Upper lobe of left lung (tissue), 6 donors: ENCODE results near the gene NFIX. TPM values are rescaled to one million over a fixed set of nuclear protein-coding genes. Genes with fewer than 3 reads are reported as not detected.

ENCODE experiments used
- ATAC-seq, 2 donors: fragments of 200-7000 bp; cut with Tn5 transposase; one replicate each; pipeline ENCODE4 v1.9.1; 2022; ENCODE audit warnings: mild to moderate bottlenecking in 2 of 2, moderate library complexity in 2 of 2; ENCODE audit not compliant: low FRiP score in 2 of 2
- DNase-seq, 2 donors: peaks; one replicate each; pipeline ENCODE4 v3.0.0-alpha.2; 2019 to 2020
- H3K27ac ChIP-seq, 4 donors: fragments of 200-600 bp; sonication (generic); one replicate each; pipeline ENCODE4 v1.5.1; 2016 to 2019
- H3K27me3 ChIP-seq, 4 donors: fragments of 200-600 bp; sonication (generic); one replicate each; pipeline ENCODE4 v1.5.1; 2017 to 2019
- H3K36me3 ChIP-seq, 4 donors: fragments of 200-600 bp; sonication (generic); one replicate each; pipeline ENCODE4 v1.5.1; 2016 to 2019
- H3K4me1 ChIP-seq, 4 donors: fragments of 200-600 bp; sonication (generic); one replicate each; pipeline ENCODE4 v1.5.1; 2018 to 2019
- H3K4me3 ChIP-seq, 4 donors: fragments of 200-600 bp; sonication (generic); one replicate each; pipeline ENCODE4 v1.5.1; 2017 to 2019; ENCODE audit warnings: mild to moderate bottlenecking in 2 of 4, moderate library complexity in 1 of 4
- H3K9me3 ChIP-seq, 4 donors: fragments of 200-600 bp; sonication (generic); one replicate each; pipeline ENCODE4 v1.5.1; 2018 to 2019
- CTCF ChIP-seq, 6 experiments: fragments of 450-650 bp in 4 of 6; fragments of 200-600 bp in 2 of 6; sonication (generic) in 2 of 6; IDR thresholded peaks; one replicate each; pipeline ENCODE4 v1.5.1; 2016 to 2019; ENCODE audit warnings: antibody characterized with exemption in 6 of 6
- EP300 ChIP-seq, 4 donors: sonication (generic); formaldehyde crosslinking; IDR thresholded peaks; one replicate each; pipeline ENCODE4 v1.5.1; 2017; ENCODE audit warnings: antibody characterized with exemption in 4 of 4, control low read depth in 2 of 4
- POLR2A ChIP-seq, 4 donors: fragments of 450-650 bp; IDR thresholded peaks; one replicate each; pipeline ENCODE4 v1.5.1; 2016 to 2017; ENCODE audit warnings: antibody characterized with exemption in 4 of 4, mild to moderate bottlenecking in 2 of 4
- POLR2AphosphoS5 ChIP-seq, 2 donors: sonication (generic); formaldehyde crosslinking; IDR thresholded peaks; one replicate each; pipeline ENCODE4 v1.5.1; 2017; ENCODE audit warnings: antibody characterized with exemption in 2 of 2
- WGBS, 2 donors: methylation state at CpG; one replicate each; pipeline ENCODE4 v1.1.5; 2017 to 2018; 5-methylcytosine and 5-hydroxymethylcytosine counted together
- total RNA-seq, 6 donors: library from RNA; depleted of rRNA in 4 of 6; stranded (reverse); fragments of >200 nt in 4 of 6; gene quantifications; one replicate each; pipeline versions ENCODE4 v1.1.0 to v1.2.1, GENCODE V29; 2016 to 2021
- donor health status: DM: no; HTN: no; CAD: no; lungs with moderate emphysema.
- donor health status: DM: no; HTN: yes; CAD: no; lungs with severe emphysema.

The NFIX gene
- total RNA-seq, 6 donors from 2014 or later = 64.0 to 188 (median 107) TPM

GRCh38 chr19:13022111-13022858, 27.0 kb downstream of the NFIX start:
- Histone ChIP-seq H3K9me3 (no peaks in the 10 kb centered on the region), H3K27me3 (no peaks in the 10 kb centered on the region), H3K36me3 (no peaks in the 10 kb centered on the region), H3K27ac (peak overlapping the region; percentile 85 to 92 (median 88)), H3K4me3 (peak overlapping the region in 3 of 4 donors; percentile 33 to 51 (median 42)), H3K4me1 (peaks cover 83 to 97% (median 86%) of the 10 kb centered on the region in 4 donors)
- WGBS, 2 donors = 8 to 21% methylated on average over 13 to 22 of the region's 22 CpGs
- no peak for TF ChIP-seq POLR2A (IDR thresholded peaks at IDR 0.05)
- no peak for TF ChIP-seq CTCF (IDR thresholded peaks at IDR 0.05)
- TF ChIP-seq EP300 (IDR thresholded peaks at IDR 0.05) = no peak
- TF ChIP-seq POLR2AphosphoS5 (IDR thresholded peaks at IDR 0.05) = no peak
- peak; percentile 18 to 35 for ATAC-seq
- peak in 1 of 2 donors; percentile 82 for DNase-seq

DNA sequence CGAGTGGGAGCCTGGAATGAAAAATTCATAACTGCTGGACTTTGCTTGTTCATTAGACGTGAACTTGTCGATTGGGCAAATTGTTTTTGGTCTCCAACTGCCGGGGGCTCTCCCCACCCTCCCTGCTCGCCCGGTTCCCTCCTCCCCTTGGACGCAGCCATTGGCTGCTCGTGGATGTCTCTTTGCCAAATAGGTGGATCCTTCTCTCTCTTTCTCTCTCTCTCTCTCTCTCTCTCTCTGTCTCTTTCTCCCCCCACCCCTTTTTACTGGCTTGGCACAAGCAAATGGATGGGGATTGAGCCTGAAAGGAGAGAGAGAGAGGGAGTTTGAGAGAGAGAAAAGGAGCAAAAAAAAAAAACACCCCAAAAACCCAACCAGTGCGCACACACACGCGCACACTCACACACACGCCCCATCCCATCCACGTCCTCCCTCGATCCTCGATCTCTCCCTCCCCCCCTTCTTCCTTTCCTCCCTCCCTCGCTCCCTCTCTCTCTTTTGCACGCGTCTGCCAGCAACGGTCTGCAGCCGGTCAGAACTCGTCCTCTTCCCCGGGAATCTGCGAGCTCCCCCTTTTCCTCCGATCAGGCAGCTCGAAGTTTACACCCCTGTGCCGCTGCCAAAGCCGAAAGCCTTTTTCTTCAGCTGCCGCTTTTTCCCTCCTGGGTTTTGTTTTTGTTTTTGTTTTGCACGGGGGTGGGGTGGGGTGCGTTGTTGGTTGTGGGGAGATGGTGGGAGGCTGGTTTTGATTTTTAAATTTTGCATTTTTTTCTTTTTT, 27.8 kb downstream of the NFIX start:
- no peaks in the 10 kb centered on the region for H3K36me3 ChIP-seq
- ATAC-seq (peak; percentile 77 to 86), DNase-seq (peak in 1 of 2 donors; percentile 83)
- H3K4me1 ChIP-seq = peaks cover 83 to 97% (median 86%) of the 10 kb centered on the region in 4 donors
- WGBS, 2 donors = 1% methylated on average over 28 to 30 of the region's 30 CpGs
- no peaks in the 10 kb centered on the region for H3K9me3 ChIP-seq
- peak overlapping the region; percentile 2 to 51 (median 38) for H3K4me3 ChIP-seq
- H3K27me3 ChIP-seq = no peaks in the 10 kb centered on the region
- H3K27ac ChIP-seq = peak overlapping the region; percentile 85 to 92 (median 88)
- no peak for TF ChIP-seq CTCF (IDR thresholded peaks at IDR 0.05)
- TF ChIP-seq POLR2A (IDR thresholded peaks at IDR 0.05) = peak in 1 of 4 donors; percentile 16
- TF ChIP-seq EP300 (IDR thresholded peaks at IDR 0.05) = no peak
- TF ChIP-seq POLR2AphosphoS5 (IDR thresholded peaks at IDR 0.05) = peak in 1 of 2 donors; percentile 23

DNA sequence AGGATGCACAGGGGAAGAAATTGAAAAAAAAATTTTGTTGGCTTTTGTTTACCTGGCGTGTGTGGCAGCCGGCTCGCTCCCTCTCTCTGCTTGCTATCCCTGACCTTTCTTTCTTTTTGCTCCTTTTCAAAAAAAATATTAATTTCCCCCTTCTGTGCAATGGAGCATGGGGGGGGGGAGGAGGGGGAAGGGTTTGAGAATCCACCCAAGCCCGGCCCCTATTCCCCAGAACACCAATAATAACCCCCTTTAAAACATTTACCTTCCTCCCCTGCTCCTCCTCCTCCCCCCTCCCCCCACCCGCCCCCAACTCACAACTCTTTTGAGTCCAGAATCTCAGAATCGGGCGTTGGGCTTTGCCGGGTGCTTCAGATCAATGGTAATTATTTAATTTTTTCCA, 28.4 kb downstream of the NFIX start:
- no peak for ATAC-seq
- H3K27me3 ChIP-seq = no peaks in the 10 kb centered on the region
- no peaks in the 10 kb centered on the region for H3K9me3 ChIP-seq
- 4% methylated on average over 8 of the region's 8 CpGs for WGBS, 2 donors
- no peak for DNase-seq
- no peaks in the 10 kb centered on the region for H3K36me3 ChIP-seq
- TF ChIP-seq POLR2A (IDR thresholded peaks at IDR 0.05) (no peak), POLR2AphosphoS5 (IDR thresholded peaks at IDR 0.05) (no peak), CTCF (IDR thresholded peaks at IDR 0.05) (no peak)
- H3K27ac ChIP-seq = peak overlapping the region; percentile 84 to 89 (median 86)
- H3K4me3 ChIP-seq = peak overlapping the region; percentile 2 to 51 (median 38)
- H3K4me1 ChIP-seq = peaks cover 83 to 97% (median 87%) of the 10 kb centered on the region in 4 donors

DNA sequence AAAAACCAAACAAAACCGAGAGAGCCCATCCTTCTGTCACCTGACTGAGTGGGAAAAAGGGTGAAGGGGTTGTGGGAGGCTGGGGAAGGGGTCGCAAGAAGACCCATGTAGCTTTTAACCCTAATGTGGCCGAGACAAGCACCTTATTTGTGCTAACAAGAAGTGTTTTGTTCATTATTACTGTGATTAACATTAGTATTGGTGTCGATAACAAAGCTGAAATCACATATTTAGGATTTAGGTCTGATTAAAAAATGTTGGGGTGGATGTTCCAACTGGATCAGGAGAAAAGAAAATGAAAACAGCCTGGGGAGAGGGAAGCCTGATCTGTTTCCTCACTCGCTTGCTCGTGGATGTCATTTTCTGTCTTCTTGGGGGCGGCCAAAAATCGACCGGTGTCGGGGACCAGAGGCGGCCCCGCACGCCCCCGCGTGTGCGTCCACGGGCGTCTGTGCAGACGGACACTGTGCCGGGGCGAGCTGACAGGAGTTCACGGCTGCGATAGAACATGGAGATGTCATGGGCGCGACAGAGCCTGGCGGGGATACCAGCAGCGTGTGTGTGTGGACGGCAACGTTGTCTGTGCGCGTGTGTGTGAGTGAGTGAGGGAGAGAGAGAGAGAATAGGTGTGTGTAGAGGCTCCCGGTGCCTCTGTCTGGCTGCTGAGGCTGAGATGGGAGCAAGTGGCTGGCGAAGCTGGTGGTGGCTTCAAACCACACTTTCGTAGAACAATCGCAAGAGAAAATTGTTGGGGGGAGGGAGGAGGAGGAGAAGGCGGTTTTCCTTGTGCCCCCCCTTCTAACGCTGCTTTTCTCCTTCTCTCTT, 29.1 kb downstream of the NFIX start:
- Histone ChIP-seq H3K4me1 (peaks cover 82 to 97% (median 85%) of the 10 kb centered on the region in 4 donors), H3K36me3 (no peaks in the 10 kb centered on the region), H3K9me3 (no peaks in the 10 kb centered on the region), H3K27ac (peak overlapping the region; percentile 84 to 89 (median 86)), H3K4me3 (peak overlapping the region; percentile 18 to 51 (median 38)), H3K27me3 (no peaks in the 10 kb centered on the region)
- peak in 1 of 2 donors; percentile 79 for DNase-seq
- 4 to 9% methylated on average over 34 to 37 of the region's 37 CpGs for WGBS, 2 donors
- no peak for TF ChIP-seq POLR2A (IDR thresholded peaks at IDR 0.05)
- no peak for TF ChIP-seq POLR2AphosphoS5 (IDR thresholded peaks at IDR 0.05)
- TF ChIP-seq CTCF (IDR thresholded peaks at IDR 0.05) = no peak
- ATAC-seq = no peak
